HepG2 (cell line): ENCODE results near the gene PLEKHA5. TPM values are rescaled to one million over a fixed set of nuclear protein-coding genes. Genes with fewer than 3 reads are reported as not detected.
A peak's percentile ranks its signal among the peaks of the same experiment; 100 is the strongest.

Source experiments
- AKNA ChIP-seq: sonication (generic); formaldehyde crosslinking; IDR thresholded peaks from 2 replicates; pipeline ENCODE4 v1.4.0; 2020; ENCODE audit warnings: missing genetic modification reagents, borderline replicate concordance
- FOSL2 ChIP-seq: sonication (generic); formaldehyde crosslinking; IDR thresholded peaks from 2 replicates; pipeline ENCODE4 v1.4.0; 2020; ENCODE audit warnings: missing genetic modification reagents
- IKZF5 ChIP-seq: IDR thresholded peaks from 2 replicates; pipeline ENCODE4 v1.6.1; 2018; ENCODE audit warnings: missing genetic modification reagents, mild to moderate bottlenecking, missing compliant biosample characterization
- MLLT10 ChIP-seq: sonication (generic); formaldehyde crosslinking; IDR thresholded peaks from 2 replicates; pipeline ENCODE4 v1.4.0; 2020; ENCODE audit warnings: missing genetic modification reagents
- MYNN ChIP-seq: sonication (generic); formaldehyde crosslinking; IDR thresholded peaks from 2 replicates; pipeline ENCODE4 v1.4.0; 2020; ENCODE audit warnings: mild to moderate bottlenecking, low read depth, missing genetic modification reagents
- NFYC ChIP-seq: IDR thresholded peaks from 2 replicates; pipeline ENCODE4 v1.6.1; 2016; ENCODE audit warnings: missing genetic modification reagents, missing compliant biosample characterization
- NRL ChIP-seq: sonication (generic); formaldehyde crosslinking; IDR thresholded peaks from 2 replicates; pipeline ENCODE4 v1.5.0; 2020; ENCODE audit warnings: missing genetic modification reagents, mild to moderate bottlenecking, moderate library complexity, borderline replicate concordance
- SAP130 ChIP-seq: IDR thresholded peaks from 2 replicates; pipeline ENCODE4 v1.6.1; 2016; ENCODE audit warnings: low read depth
- STAT5B ChIP-seq: sonication (generic); formaldehyde crosslinking; IDR thresholded peaks from 2 replicates; pipeline ENCODE4 v1.4.0; 2020; ENCODE audit warnings: missing genetic modification reagents
- TAF1 ChIP-seq: sonication (generic); formaldehyde crosslinking; IDR thresholded peaks from 2 replicates; pipeline ENCODE4 v1.4.0; 2020; ENCODE audit warnings: missing genetic modification reagents
- XBP1 ChIP-seq: sonication (generic); formaldehyde crosslinking; IDR thresholded peaks from 2 replicates; pipeline ENCODE4 v1.5.0; 2020; ENCODE audit warnings: missing genetic modification reagents
- ZNF318 ChIP-seq: sonication (generic); formaldehyde crosslinking; IDR thresholded peaks from 2 replicates; pipeline ENCODE4 v1.4.0; 2020; ENCODE audit warnings: mild to moderate bottlenecking, missing genetic modification reagents
- ZNF713 ChIP-seq: sonication (generic); formaldehyde crosslinking; IDR thresholded peaks from 2 replicates; pipeline ENCODE4 v1.4.0; 2020; ENCODE audit warnings: mild to moderate bottlenecking, missing genetic modification reagents
- ZNF740 ChIP-seq: sonication (generic); formaldehyde crosslinking; IDR thresholded peaks from 2 replicates; pipeline ENCODE4 v1.4.0; 2020; ENCODE audit warnings: missing genetic modification reagents
- ZSCAN12 ChIP-seq: sonication (generic); formaldehyde crosslinking; IDR thresholded peaks from 2 replicates; pipeline ENCODE4 v1.9.0; 2021; ENCODE audit warnings: mild to moderate bottlenecking, missing genetic modification reagents
- polyA plus RNA-seq, 8 experiments: library from polyadenylated mRNA; depleted of rRNA in 3 of 8; stranded (reverse) in 7 of 8; unstranded in 1 of 8; fragments of >200 nt; fragmentation: Illumina TruSeq in 4 of 8; extraction: Trizol in 4 of 8; gene quantifications; 2 replicates each; pipeline versions ENCODE4 v1.2.1 to v1.2.3, GENCODE V29; 2011 to 2016; ENCODE audit warnings: low read depth in 4 of 8, missing spikeins in 1 of 8, mixed read lengths in 1 of 8; ENCODE audit not compliant: insufficient read depth in 1 of 8
- total RNA-seq, 5 experiments: library from RNA; depleted of rRNA; stranded (reverse); fragments of >200 nt; fragmentation: Illumina TruSeq; extraction: Trizol; gene quantifications; 2 replicates each; pipeline ENCODE4 v1.2.3, GENCODE V29; 2016; ENCODE audit warnings: low read depth in 1 of 5

PLEKHA5 gene
- total and polyA plus RNA-seq, 2 of the 13 experiments (the other 11 are each of a cell fraction or from before 2014, with no cell fraction given), result 4.2 to 15.4 TPM

- no peak for TF ChIP-seq ZNF318 (CRISPR knock-in tag)
- TF ChIP-seq ZSCAN12 (CRISPR knock-in tag), result no peak
- TF ChIP-seq STAT5B (CRISPR knock-in tag), result no peak
- TF ChIP-seq NFYC (CRISPR knock-in tag), result no peak
- TF ChIP-seq FOSL2, result no peak
- TF ChIP-seq SAP130 (CRISPR knock-in tag), result peak; percentile 43
- TF ChIP-seq NRL, result no peak
- no peak for TF ChIP-seq ZNF713 (CRISPR knock-in tag)
- peak; percentile 45 for TF ChIP-seq TAF1 (CRISPR knock-in tag)
- no peak for TF ChIP-seq ZNF740 (CRISPR knock-in tag)
- no peak for TF ChIP-seq MYNN
- no peak for TF ChIP-seq XBP1 (CRISPR knock-in tag)
- TF ChIP-seq AKNA, result no peak
- peak; percentile 16; the same call in 1 of the 2 replicates for TF ChIP-seq IKZF5
- no peak for TF ChIP-seq MLLT10 (CRISPR knock-in tag)
Measured at GRCh38 chr12:19129486-19130223, at the start of gene PLEKHA5 (continued).
